K562 (cell line): Measurements from ENCODE around the gene MBNL1. TPM values are rescaled to one million over a fixed set of nuclear protein-coding genes. Genes with fewer than 3 reads are reported as not detected.

Source experiments
- ATAC-seq: fragments of 200-7000 bp; cut with Tn5 transposase; 3 replicates; pipeline ENCODE4 v1.9.1; 2020; ENCODE audit warnings: moderate library complexity
- BruUV-seq: library from RNA; stranded (reverse); fragments of 400-500 nt; replicated peaks from 2 replicates; lab custom pipeline; 2021; lab: Mats Ljungman, UMichigan
- CTCF ChIA-PET: fragments of 300-600 bp; formaldehyde crosslinking; extraction: SDS; loops from one replicate; lab custom pipeline; 2021; ENCODE audit warnings: low intra/inter-chr PET ratio; lab: Yijun Ruan, JAX
- POLR2A ChIA-PET: fragments of 300-600, 350-650 bp; sonication (Branson Sonifier 250); formaldehyde crosslinking; extraction: SDS; loops from one replicate; lab custom pipeline; 2021; ENCODE audit warnings: antibody characterized with exemption, inconsistent platforms; lab: Yijun Ruan, JAX
- DNase-seq, 4 experiments: peaks; one replicate each; pipeline versions ENCODE4 v3.0.0 to v3.0.0-alpha.2; 2011 to 2018; ENCODE audit warnings: low spot score in 3 of 4, mixed read lengths in 3 of 4; ENCODE audit errors: extremely low read depth in 1 of 4
- FAIRE-seq: peaks from 2 replicates; lab custom pipeline; 2011; peaks lifted over from hg19 to GRCh38; lab: Jason Lieb, UNC
- H2AFZ ChIP-seq: 2 replicates; pipeline ENCODE4 v1.6.0; 2011; ENCODE audit warnings: low read depth, low read length, control low read depth, inconsistent platforms
- H3K27ac ChIP-seq: fragments of 200-600 bp; 3 replicates; pipeline ENCODE4 v1.8.0; 2011; ENCODE audit warnings: low read depth, mild to moderate bottlenecking, control low read depth, inconsistent platforms, low read length, moderate library complexity, mixed read lengths; ENCODE audit errors: extremely low read depth
- H3K27me3 ChIP-seq, 2 experiments: fragments of 300-600 bp in 1 of 2; 2 replicates in 1 of 2; 3 replicates in 1 of 2; pipeline versions ENCODE4 v1.6.0 to v1.8.0; 2011; ENCODE audit warnings: inconsistent platforms in 2 of 2, low read length in 2 of 2, mild to moderate bottlenecking in 1 of 2, mixed read lengths in 1 of 2, moderate library complexity in 1 of 2; ENCODE audit not compliant: control insufficient read depth in 2 of 2, insufficient read depth in 2 of 2
- H3K36me3 ChIP-seq: fragments of 300-600 bp; 3 replicates; pipeline ENCODE4 v1.8.0; 2011; ENCODE audit warnings: mild to moderate bottlenecking, low read length, inconsistent platforms; ENCODE audit not compliant: control insufficient read depth, insufficient read depth
- H3K4me1 ChIP-seq, 2 experiments: fragments of 200-600 bp in 1 of 2; replicated peaks in 1 of 2; 2 replicates in 1 of 2; 3 replicates in 1 of 2; pipeline versions ENCODE4 v1.5.1 to v1.8.0; 2011; ENCODE audit warnings: inconsistent platforms in 2 of 2, low read length in 2 of 2, mild to moderate bottlenecking in 1 of 2, mixed read lengths in 1 of 2, moderate library complexity in 1 of 2; ENCODE audit not compliant: control insufficient read depth in 2 of 2, insufficient read depth in 2 of 2
- H3K4me2 ChIP-seq: 2 replicates; pipeline ENCODE4 v1.6.1; 2011; ENCODE audit warnings: low read length, control low read depth, inconsistent platforms, mixed read lengths; ENCODE audit not compliant: insufficient read depth
- H3K4me3 ChIP-seq: fragments of 200-600 bp; sonication (generic), shearing (Covaris generic); 2 replicates; pipeline ENCODE4 v1.5.1; 2016; ENCODE audit warnings: control low read depth, inconsistent platforms
- H3K79me2 ChIP-seq: fragments of 200-600 bp; 3 replicates; pipeline ENCODE4 v1.8.0; 2011; ENCODE audit warnings: low read length, inconsistent platforms; ENCODE audit not compliant: control insufficient read depth, insufficient read depth
- H3K9ac ChIP-seq, 2 experiments: 2 replicates each; pipeline versions ENCODE4 v1.6.0 to v1.6.1; 2011; ENCODE audit warnings: low read depth in 2 of 2, low read length in 2 of 2, control low read depth in 1 of 2, inconsistent platforms in 1 of 2, mild to moderate bottlenecking in 1 of 2, mixed read lengths in 1 of 2; ENCODE audit not compliant: insufficient read depth in 1 of 2
- H3K9me1 ChIP-seq: one replicate; pipeline ENCODE4 v1.6.0; 2011; ENCODE audit warnings: inconsistent platforms, mild to moderate bottlenecking, low read length, moderate library complexity; ENCODE audit not compliant: control insufficient read depth, insufficient read depth
- H3K9me3 ChIP-seq: replicated peaks from 2 replicates; pipeline ENCODE4 v1.5.1; 2011; ENCODE audit warnings: low read depth, low read length, inconsistent platforms; ENCODE audit not compliant: control insufficient read depth, insufficient read depth
- H4K20me1 ChIP-seq: replicated peaks from 2 replicates; pipeline ENCODE4 v1.6.1; 2011; ENCODE audit warnings: low read length, inconsistent platforms, mixed read lengths; ENCODE audit not compliant: control insufficient read depth, insufficient read depth
- CEBPB ChIP-seq: fragments of 450-650 bp; IDR thresholded peaks from 2 replicates; pipeline ENCODE4 v1.6.1; 2016; ENCODE audit warnings: missing genetic modification characterization, missing compliant biosample characterization
- DIDO1 ChIP-seq: fragments of 450-650 bp; IDR thresholded peaks from 2 replicates; pipeline ENCODE4 v1.6.1; 2016; ENCODE audit warnings: low read depth, missing biosample characterization, missing genetic modification characterization
- GATAD2A ChIP-seq: fragments of 450-650 bp; IDR thresholded peaks from 2 replicates; pipeline ENCODE4 v1.6.1; 2017
- HLTF ChIP-seq: fragments of 450-650 bp; IDR thresholded peaks from 2 replicates; pipeline ENCODE4 v1.6.1; 2016
- MCM3 ChIP-seq: fragments of 450-650 bp; IDR thresholded peaks from 2 replicates; pipeline ENCODE4 v1.6.1; 2016
- NCOA1 ChIP-seq: fragments of 450-650 bp; IDR thresholded peaks from 2 replicates; pipeline ENCODE4 v1.6.1; 2016; ENCODE audit warnings: low read depth
- PHF20 ChIP-seq: fragments of 450-650 bp; IDR thresholded peaks from 2 replicates; pipeline ENCODE4 v1.6.1; 2018; ENCODE audit not compliant: partially characterized antibody
- POLR2B ChIP-seq: fragments of 450-650 bp; IDR thresholded peaks from 2 replicates; pipeline ENCODE4 v1.6.1; 2018; ENCODE audit warnings: low read depth; ENCODE audit not compliant: partially characterized antibody
- RFX5 ChIP-seq: IDR thresholded peaks from 2 replicates; pipeline ENCODE4 v1.6.1; 2011; ENCODE audit warnings: low read depth, mild to moderate bottlenecking, improper control_type of control experiment, low read length
- STAT5A ChIP-seq: IDR thresholded peaks from 2 replicates; pipeline ENCODE4 v1.6.1; 2012; ENCODE audit warnings: low read length, inconsistent platforms, borderline replicate concordance
- TCFL5 ChIP-seq: fragments of 250-450 bp; sonication (Bioruptor Pico); conservative IDR thresholded peaks from 2 replicates; pipeline ENCODE4 v1.6.1; 2021; ENCODE audit warnings: mild to moderate bottlenecking, moderate library complexity, matching md5 sums
- TFE3 ChIP-seq: fragments of 450-650 bp; formaldehyde crosslinking; IDR thresholded peaks from 2 replicates; pipeline ENCODE4 v1.4.0; 2020; ENCODE audit warnings: mild to moderate bottlenecking, mixed read lengths
- TRIM24 ChIP-seq, 2 experiments: fragments of 450-650 bp; IDR thresholded peaks; 2 replicates each; pipeline ENCODE4 v1.6.1; 2016
- ZNF175 ChIP-seq: fragments of 200-800 bp; sonication (Bioruptor generic); IDR thresholded peaks from 2 replicates; pipeline ENCODE4 v1.6.1; 2016; ENCODE audit warnings: low read depth, mild to moderate bottlenecking, missing genetic modification characterization, missing compliant biosample characterization
- WGBS: fragments of 100-300 bp; shearing (Covaris generic); methylation state at CpG from one replicate; pipeline ENCODE4 v1.1.6; 2016; ENCODE audit warnings: low coverage, mixed read lengths; ENCODE audit not compliant: insufficient coverage; ENCODE audit errors: missing lambda C conversion rate; 5-methylcytosine and 5-hydroxymethylcytosine counted together
- in situ Hi-C: fragments of 300-500 bp; cut with MboI; formaldehyde crosslinking; loops from 4 replicates; pipeline ENCODE4 v1.15.0; 2018; ENCODE audit warnings: inconsistent platforms, mixed read lengths
- intact Hi-C: fragments of 100-400 bp; cut with micrococcal nuclease; formaldehyde crosslinking; loops from 2 replicates; pipeline ENCODE4 v1.14.2; 2022
- polyA plus RNA-seq, 8 experiments: library from polyadenylated mRNA; depleted of rRNA in 4 of 8; stranded (reverse) in 5 of 8; unstranded in 3 of 8; fragments of >200 nt; fragmentation: Nextera tagmentation in 2 of 8; fragmentation: Illumina TruSeq in 1 of 8; extraction: Ambion mirVana in 2 of 8; extraction: Trizol in 1 of 8; gene quantifications; 2 replicates each; pipeline versions ENCODE4 v1.2.1 to v1.2.3, GENCODE V29; 2011 to 2014; ENCODE audit warnings: inconsistent platforms in 1 of 8, missing spikeins in 1 of 8
- total RNA-seq, 7 experiments: library from RNA; depleted of rRNA in 6 of 7; stranded (reverse); fragments of >200 nt in 6 of 7; fragmentation: Illumina TruSeq in 2 of 7; extraction: Trizol in 2 of 7; gene quantifications; 2 replicates each; pipeline versions ENCODE4 v1.2.1 to v1.2.3, GENCODE V29; 2011 to 2021; ENCODE audit warnings: low replicate concordance in 1 of 7
- TF ChIP-seq, protein P1 (sequence below): fragments of 450-650 bp; IDR thresholded peaks from 2 replicates; pipeline ENCODE4 v1.6.1; 2017; ENCODE audit warnings: mild to moderate bottlenecking, moderate library complexity
- TF ChIP-seq, protein P2 (sequence below): fragments of 450-650 bp; IDR thresholded peaks from 2 replicates; pipeline ENCODE4 v1.6.1; 2018; ENCODE audit not compliant: partially characterized antibody

Gene MBNL1
- total and polyA plus RNA-seq, 9 of the 15 experiments (the other 6 are each of a cell fraction or from before 2014, with no cell fraction given): 70.3 to 243 (median 220) TPM

DNA sequence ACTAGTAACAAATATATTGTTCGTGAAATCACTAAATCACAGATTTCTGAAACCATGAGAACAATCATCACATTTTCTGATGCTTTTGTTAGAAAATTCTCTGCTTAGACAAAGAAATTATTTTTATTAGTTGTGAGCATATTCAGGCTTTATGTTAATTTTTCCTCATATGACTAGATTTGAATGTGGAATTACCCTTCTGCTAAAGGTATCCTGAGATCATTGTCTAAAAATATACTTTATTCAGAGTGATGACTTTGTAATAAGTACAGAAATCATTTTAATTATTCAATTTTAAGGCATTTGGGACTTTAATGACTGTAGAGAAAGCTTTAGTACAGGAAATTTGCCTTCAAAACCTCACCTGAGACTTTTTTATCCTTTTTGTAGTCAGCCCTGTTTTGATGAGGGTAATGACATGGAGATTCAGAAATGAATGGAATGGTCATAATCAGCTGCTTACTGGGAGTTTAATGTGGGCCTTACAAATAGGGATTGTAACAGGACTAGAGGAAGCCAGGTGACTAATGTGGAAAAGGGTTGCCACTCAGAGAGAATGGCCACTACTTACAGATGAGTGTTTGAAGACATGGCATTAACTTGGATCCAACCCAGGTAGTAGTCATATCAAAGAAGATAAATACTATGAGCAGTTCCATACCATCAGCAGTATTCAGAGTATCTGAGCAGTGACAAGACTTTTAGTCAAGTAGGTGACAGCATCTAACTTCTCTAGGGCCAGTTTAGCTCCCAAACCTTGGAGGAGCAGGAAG, 148.3 kb downstream of the MBNL1 start:
- in situ Hi-C loops: no loop called here
- Histone ChIP-seq H3K9me3 (peaks cover 11% of the 10 kb centered on the region; the same call in 1 of the 2 replicates), H3K79me2 (peaks cover 71% of the 10 kb centered on the region), H3K9me1 (no peaks in the 10 kb centered on the region), H3K27me3 (no peaks in the 10 kb centered on the region), H4K20me1 (no peaks in the 10 kb centered on the region), H3K4me2 (no peak overlapping the region), H3K4me1 (no peaks in the 10 kb centered on the region), H2AFZ (no peak overlapping the region), H3K9ac (no peak overlapping the region), H3K36me3 (peaks cover 89% of the 10 kb centered on the region), H3K4me3 (no peak overlapping the region), H3K27ac (no peak overlapping the region)
- no peak for FAIRE-seq
- CTCF ChIA-PET: no interaction called here
- no TSS peak for BruUV-seq
- ATAC-seq: no peak
- intact Hi-C loops: no loop called here
- DNase-seq: no peak
- POLR2A ChIA-PET: no interaction called here
- 93% methylated on average over 1 of the region's 1 CpG for WGBS
- TF ChIP-seq, protein P1, sequence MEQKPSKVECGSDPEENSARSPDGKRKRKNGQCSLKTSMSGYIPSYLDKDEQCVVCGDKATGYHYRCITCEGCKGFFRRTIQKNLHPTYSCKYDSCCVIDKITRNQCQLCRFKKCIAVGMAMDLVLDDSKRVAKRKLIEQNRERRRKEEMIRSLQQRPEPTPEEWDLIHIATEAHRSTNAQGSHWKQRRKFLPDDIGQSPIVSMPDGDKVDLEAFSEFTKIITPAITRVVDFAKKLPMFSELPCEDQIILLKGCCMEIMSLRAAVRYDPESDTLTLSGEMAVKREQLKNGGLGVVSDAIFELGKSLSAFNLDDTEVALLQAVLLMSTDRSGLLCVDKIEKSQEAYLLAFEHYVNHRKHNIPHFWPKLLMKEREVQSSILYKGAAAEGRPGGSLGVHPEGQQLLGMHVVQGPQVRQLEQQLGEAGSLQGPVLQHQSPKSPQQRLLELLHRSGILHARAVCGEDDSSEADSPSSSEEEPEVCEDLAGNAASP: no peak
- no peak for TF ChIP-seq MCM3
- TF ChIP-seq, protein P2, sequence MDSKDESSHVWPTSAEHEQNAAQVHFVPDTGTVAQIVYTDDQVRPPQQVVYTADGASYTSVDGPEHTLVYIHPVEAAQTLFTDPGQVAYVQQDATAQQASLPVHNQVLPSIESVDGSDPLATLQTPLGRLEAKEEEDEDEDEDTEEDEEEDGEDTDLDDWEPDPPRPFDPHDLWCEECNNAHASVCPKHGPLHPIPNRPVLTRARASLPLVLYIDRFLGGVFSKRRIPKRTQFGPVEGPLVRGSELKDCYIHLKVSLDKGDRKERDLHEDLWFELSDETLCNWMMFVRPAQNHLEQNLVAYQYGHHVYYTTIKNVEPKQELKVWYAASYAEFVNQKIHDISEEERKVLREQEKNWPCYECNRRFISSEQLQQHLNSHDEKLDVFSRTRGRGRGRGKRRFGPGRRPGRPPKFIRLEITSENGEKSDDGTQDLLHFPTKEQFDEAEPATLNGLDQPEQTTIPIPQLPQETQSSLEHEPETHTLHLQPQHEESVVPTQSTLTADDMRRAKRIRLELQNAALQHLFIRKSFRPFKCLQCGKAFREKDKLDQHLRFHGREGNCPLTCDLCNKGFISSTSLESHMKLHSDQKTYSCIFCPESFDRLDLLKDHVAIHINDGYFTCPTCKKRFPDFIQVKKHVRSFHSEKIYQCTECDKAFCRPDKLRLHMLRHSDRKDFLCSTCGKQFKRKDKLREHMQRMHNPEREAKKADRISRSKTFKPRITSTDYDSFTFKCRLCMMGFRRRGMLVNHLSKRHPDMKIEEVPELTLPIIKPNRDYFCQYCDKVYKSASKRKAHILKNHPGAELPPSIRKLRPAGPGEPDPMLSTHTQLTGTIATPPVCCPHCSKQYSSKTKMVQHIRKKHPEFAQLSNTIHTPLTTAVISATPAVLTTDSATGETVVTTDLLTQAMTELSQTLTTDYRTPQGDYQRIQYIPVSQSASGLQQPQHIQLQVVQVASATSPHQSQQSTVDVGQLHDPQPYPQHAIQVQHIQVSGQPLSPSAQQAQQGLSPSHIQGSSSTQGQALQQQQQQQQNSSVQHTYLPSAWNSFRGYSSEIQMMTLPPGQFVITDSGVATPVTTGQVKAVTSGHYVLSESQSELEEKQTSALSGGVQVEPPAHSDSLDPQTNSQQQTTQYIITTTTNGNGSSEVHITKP: no peak
- no peak for TF ChIP-seq TRIM24 (IDR thresholded peaks at IDR 0.05)
- TF ChIP-seq STAT5A: no peak
- no peak for TF ChIP-seq DIDO1 (tag)
- no peak for TF ChIP-seq HLTF
- TF ChIP-seq RFX5: no peak
- TF ChIP-seq CEBPB: no peak
- no peak for TF ChIP-seq NCOA1
- TF ChIP-seq ZNF175 (CRISPR knock-in tag): no peak
- no peak for TF ChIP-seq GATAD2A
- TF ChIP-seq POLR2B: no peak
- no peak for TF ChIP-seq TFE3 (CRISPR knock-in tag)
- TF ChIP-seq TCFL5 (CRISPR knock-in tag): no peak
- no peak for TF ChIP-seq PHF20
